Hematopoietic multipotent progenitor cell treated with erythropoietin and hydrocortisone succinate and interleukin-3 and kit ligand, for 4 days (in vitro differentiated cells): ENCODE results near the gene ZBTB34.
A peak's percentile ranks its signal among the peaks of the same experiment; 100 is the strongest.

Experiments used
- DNase-seq: peaks from one replicate; pipeline ENCODE4 v3.0.0-alpha.2; 2015

ZBTB34 gene

GRCh38 chr9:126844085-126844484, 16.4 kb upstream of the ZBTB34 start:
- DNase-seq = no peak

GRCh38 chr9:126847051-126847450, 13.4 kb upstream of the ZBTB34 start:
- DNase-seq = no peak

GRCh38 chr9:126849591-126850225, 10.7 kb upstream of the ZBTB34 start:
- DNase-seq = no peak

DNA sequence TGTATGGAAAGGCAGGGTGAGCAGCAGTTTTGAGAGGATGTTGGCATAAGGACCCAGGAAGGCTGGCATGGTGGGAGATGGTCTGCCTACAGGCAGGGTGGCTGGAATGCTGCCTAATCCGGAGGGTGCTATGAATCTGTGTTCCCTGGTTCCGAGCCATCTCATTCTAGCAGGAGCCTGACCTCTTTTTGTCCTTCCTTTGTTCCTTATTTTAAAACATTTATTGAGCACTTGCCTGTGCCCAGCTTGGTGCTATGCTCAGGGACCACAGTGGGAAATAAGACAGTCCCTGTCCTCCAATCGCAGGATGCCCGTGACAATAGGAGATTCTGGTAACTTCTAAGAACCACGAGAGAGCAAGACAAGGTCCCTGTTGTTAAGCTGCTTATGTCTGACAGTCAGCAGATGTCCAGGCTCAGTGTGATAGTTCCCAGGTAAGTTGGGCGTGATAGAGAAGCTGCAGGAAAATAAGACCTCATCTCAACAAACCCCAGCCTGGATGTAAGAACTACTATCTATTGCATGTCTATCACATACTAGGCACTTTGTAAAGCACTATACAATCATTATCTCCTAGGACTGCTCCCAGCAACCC, 9.1 kb upstream of the ZBTB34 start:
- DNase-seq = no peak

GRCh38 chr9:126852086-126852688, 8.3 kb upstream of the ZBTB34 start:
- DNase-seq = no peak

DNA sequence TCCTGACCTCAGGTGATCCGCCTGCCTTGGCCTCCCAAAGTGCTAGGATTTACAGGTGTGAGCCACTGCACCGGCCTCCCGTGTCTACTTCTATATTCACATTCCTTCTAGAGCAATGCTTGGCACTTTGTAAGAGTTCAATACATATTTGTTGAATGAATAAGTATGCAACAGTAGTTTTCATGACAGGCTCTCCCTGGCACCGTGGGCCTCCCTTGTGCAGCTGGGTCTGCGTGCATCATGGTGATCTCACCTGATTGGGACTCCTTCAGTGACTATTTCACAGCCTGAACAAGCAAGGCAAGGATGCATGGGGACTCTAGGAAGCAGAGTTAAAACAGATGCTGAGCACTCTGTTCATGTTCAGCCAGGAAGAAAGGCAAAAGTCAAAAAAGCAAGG, 6.8 kb upstream of the ZBTB34 start:
- no peak for DNase-seq

DNA sequence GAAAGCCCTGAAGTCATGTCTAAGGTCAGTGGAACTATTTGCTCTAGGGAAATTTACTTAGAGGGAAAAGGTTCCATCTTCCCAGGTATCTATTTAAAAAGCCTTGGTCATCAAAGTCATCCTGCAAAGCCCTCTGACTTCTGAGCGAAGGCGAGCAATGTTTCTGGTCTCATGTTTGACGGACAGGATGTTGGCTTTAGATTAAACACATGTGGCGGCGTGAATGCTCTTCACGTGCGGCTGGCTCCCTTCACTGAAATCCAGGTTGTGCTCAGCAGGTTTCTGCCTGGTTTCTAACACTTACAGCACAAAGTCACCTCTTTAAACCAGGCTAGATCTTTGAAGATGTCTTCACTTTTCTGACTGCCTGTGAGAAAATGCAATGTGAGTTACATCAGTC, 5.7 kb upstream of the ZBTB34 start:
- no peak for DNase-seq

DNA sequence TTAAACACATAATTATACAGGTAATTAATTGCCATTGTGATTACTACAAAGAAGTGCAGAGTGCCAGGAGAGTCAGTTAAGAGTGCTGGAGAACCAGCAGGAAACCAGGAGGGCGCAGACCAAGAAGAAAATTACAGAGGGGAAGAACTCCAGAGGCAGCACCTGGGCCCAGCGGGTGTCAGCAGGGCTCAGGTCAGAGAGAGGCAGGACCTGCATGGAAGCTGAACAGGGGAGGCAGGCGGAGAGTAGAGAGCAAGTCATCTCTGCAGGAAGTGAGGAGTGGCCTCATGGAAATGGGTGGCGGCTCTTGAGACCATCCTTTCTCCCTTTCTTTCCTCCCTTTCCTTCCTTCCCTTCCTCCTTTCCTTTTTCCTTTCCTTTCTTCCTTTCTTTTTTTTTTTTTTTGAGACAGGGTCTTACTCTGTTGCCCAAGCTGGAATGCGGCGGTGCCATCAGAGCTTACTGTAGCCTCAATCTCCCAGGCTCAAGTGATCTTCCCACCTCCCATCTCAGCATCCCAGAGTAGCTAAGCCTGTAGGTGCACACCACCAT, 4.0 kb upstream of the ZBTB34 start:
- DNase-seq = no peak

DNA sequence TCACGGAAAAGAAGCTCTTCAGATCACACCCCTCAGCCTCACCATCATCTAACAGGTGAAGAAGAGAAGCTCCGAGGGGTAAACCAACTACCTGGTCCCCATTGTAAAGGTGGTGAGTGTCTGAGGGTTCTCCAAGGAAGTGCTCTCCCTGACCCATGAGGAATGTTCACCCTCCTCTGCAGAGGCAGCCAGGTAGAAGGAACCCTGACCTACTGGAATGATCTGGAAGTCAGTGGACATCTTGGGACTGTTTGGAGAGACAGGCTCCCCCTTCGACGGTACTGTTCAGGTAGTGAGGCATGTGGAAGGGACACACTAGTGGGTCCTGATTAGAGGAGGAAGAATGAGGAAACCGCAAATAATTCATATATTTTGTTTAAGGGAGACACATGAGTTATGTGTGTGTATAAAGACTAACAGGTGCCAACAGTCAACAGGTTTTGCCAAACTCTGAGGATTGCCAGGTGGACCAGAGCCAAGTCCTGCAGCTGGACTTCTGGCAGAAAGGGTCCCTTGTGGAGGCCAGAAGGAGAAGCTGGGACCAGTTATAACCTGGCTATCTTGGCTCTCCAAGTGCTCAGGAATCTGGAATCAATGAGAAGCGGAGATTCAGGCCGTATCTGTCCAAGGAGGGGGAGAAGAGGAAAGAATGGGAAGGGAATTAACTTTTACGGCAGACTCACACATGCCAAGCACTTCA, 3.0 kb upstream of the ZBTB34 start:
- DNase-seq = no peak

- no peak for DNase-seq
These were observed 1.3 kb upstream of the ZBTB34 start for GRCh38 chr9:126859111-126859510.

DNA sequence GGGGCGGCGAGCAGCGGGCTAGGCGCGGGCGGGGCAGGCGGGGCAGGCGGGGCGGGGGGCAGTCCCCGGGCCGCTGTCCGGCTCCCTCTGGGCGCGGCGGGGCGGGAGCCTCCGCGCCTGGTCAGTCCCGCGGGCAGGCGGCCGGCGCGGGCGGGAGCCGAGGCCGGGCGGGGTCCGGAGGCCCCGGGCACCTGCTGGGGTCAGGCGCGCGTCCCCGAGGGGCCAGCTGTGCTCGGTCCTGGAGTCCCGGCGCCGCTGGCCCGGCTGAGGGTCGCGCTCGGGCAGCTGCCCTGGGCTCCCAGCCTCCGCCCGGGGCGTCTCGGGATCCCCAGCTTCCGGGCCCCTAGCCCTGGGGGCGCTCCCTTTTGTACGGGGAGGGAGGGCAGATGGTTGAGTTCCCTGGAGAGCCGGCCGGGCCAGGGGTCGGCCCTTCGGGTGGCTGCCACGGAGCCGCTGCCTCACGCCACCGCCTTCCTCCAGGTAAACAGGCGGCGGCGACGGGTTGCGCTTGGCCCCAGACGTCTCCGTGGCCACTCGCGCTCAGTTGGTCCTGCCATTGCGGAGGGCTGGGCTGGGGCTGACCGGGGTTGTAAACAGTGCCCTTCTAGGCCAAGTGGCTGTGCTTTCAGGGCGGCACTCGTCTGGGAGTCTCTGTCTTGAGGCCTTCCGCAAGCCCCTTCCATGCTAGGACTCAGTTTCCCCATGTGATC, 473 bp downstream of the ZBTB34 start:
- DNase-seq = peak; percentile 41

DNA sequence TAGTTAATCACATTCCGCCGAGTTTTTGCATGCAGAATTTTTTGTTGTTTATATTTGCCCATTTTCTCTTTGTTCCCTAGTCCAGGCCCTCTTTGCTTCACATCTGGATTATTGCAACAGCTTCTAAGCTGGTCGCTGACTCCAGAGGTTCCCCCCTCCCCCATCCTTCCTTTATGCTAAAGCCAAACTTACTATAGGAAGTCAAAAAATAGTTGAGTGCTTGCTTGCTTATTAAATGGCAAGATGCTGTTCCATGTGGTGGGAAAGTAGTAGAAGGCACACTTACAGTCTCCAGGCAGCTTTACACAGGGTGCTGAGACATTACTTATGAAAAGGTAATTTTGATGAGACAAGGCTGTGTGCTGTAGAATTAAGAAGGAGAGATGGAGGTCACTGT, 1.3 kb downstream of the ZBTB34 start:
- peak; percentile 82 for DNase-seq

DNA sequence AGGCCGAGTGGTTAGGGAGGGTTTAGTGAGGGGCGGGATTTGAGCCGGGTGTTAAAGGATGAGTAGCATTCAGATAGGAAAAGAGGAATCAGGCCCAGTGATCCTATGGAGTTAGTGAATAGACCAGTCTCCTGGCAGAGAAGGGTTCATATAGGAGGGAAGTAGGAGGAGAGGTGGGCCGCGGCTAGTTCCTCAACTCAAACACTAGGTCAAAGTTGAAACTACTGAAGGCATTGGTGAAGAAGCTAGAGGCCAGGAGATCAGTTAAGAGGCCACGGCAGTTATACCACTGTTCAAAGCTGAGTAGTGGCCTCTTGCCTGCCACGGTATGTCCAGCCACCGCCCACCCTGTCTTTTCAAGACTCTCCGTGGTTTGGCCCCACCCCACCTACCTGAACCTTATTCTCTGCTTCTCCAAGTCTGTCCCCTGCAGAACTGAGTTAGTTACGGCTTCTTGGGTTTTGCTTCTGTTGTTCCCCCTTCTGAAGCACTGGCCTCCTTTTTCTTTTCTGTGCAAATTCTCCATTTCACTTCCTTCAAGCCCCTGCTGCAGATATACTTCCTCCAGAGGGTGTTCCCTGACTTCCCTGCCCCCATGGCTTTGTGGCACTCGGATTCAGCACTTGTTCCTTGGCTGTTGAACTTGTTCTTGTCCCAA, 1.8 kb downstream of the ZBTB34 start:
- peak; percentile 73 for DNase-seq

DNA sequence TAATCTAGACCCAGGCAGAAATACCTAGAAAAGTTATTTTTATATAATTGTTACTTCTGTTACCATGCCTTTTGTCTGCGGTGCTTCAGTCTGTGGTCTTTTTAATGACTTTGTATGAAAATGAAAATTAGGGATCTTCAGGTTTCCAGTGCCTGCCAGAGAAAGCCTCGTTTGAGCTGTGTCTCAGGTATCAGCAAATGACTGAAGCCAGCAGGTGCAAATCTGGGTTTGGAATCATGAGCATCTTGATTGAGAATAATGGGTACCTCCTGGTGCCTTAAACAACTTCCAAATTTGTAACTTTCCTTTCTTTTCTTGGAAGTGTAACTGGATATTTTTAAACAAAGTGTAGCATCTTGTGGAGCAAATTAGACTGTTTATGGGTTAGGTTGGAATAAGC, 4.3 kb downstream of the ZBTB34 start:
- DNase-seq = no peak

DNA sequence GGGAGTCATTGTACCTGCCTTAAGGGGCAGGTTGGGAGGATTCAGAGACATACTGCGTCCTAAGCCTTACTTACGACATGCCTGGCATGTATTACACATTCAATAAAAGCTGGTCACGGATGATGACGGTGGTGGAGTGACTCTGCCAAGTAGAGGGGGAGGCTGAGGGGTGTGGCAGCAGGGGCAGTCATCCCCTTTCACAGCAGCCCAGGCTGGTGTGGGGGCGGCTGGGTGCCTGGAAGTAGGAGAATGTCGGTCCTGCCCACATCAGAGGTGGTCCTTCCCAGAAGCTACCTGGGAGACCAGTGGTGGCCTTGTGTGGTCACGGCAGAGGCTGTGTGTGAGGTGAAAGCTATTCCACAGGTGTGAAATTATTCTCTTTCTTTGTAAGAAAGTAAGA, 8.9 kb downstream of the ZBTB34 start:
- no peak for DNase-seq

DNA sequence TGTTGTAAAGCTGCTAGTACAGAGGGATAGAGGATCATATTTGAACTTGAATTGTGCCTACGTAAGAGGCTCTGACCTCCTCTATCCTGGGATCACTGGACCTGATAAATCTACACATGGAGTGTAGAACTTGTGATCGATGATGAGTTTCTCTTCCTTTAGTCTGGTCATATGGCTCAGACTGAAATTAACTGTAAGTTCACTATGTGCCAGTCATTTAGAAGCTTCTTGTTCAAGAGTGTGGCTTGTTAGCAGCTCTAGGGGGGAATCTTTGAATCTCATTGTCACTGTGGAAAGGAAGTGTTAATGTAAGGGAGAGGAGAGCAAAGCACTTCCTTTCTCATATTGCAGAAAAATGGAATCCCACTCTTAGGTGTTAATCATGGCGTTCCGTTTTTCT, 12.1 kb downstream of the ZBTB34 start:
- DNase-seq = no peak

DNA sequence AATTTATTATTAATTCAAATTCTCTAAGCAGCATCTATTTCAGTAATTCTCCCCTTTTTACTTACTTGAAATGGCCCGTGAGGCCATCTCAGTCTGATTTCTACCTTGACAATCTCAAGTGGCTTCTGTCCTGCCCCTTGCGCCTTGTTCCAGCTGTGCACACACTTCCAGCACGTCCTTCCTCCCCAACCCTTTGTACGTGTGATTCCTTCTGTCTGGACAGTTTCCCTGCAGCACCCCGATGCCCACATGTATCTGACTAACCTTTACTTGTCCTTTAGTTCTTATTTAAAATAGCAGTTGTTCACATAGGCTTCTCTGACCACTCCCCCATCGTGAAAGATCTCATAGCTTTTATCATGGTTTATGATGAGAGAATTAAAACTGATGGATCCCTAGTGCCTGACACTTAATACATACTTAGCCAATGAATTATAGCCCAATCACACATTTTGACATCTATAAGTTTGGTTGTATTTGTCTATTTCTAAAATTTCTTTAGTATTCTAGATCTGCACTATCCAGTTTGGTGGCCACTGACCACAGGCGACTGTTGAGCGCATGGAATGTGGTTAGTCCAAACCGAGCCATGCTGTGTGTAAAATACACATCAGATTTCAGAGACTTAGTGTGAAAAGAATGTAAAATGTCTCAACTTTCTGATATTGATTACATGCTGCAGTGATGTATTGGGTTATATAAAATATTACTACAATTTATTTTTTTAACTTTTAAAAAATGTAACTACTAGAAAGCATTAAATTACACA, 14.3 kb downstream of the ZBTB34 start:
- DNase-seq = peak; percentile 58

GRCh38 chr9:126875756-126876510, 15.5 kb downstream of the ZBTB34 start:
- DNase-seq = no peak

DNA sequence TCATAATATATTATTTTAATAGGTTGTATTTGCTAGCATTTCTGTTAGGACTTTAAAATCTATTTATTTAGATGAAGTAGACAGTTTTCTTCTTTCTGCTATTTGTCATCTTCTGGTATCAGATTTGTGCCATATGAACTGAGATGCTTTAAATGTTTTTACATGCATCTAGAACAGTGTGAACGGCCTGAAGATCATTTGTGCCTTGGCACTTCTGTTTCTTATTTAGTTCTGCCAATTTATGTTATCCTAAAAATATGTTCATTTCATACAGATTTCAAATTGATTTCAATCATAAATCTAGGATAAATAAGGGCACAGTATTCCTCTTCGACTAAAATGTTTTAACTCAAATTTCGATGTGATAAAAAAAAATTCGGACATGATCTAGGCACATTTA, 16.1 kb downstream of the ZBTB34 start:
- DNase-seq = no peak

DNA sequence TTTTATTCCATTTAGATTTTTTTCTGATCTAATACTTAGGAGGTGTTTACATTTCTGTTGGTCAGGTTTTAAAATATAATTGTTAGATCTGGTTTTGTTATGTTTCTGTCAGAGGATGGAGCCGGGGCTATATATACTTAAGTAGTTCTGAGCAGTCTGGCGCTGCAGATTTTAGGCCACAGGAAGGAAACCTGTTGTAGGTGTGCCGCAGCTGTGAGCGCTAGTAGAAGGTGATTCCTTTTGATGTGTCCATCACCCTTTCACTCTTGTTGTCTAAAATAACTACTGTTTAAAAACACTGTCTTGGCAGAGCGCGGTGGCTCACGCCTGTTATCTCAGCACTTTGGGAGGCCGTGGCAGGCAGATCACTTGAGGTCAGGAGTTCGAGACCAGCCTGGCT, 17.0 kb downstream of the ZBTB34 start:
- no peak for DNase-seq

- no peak for DNase-seq
These were observed 18.8 kb downstream of the ZBTB34 start for GRCh38 chr9:126879288-126879687.
